ENCODE measurements around the gene GABRG3. TPM values are rescaled to one million over a fixed set of nuclear protein-coding genes. Genes with fewer than 3 reads are reported as not detected.

Gene GABRG3
- total and polyA plus RNA-seq, 12 donors: not detected

- H3K9me3 ChIP-seq: peaks cover 0 to 15% (median 0%) of the 10 kb centered on the region in 11 donors
- H3K36me3 ChIP-seq: no peaks in the 10 kb centered on the region
- no peak overlapping the region for H3K27ac ChIP-seq
- H3K4me3 ChIP-seq: no peak overlapping the region
- no peaks in the 10 kb centered on the region for H3K4me1 ChIP-seq
- DNase-seq: no peak
- no peak for ATAC-seq
- intact Hi-C loops (cut with DNase I): no loop called here
- TF ChIP-seq, protein P1, sequence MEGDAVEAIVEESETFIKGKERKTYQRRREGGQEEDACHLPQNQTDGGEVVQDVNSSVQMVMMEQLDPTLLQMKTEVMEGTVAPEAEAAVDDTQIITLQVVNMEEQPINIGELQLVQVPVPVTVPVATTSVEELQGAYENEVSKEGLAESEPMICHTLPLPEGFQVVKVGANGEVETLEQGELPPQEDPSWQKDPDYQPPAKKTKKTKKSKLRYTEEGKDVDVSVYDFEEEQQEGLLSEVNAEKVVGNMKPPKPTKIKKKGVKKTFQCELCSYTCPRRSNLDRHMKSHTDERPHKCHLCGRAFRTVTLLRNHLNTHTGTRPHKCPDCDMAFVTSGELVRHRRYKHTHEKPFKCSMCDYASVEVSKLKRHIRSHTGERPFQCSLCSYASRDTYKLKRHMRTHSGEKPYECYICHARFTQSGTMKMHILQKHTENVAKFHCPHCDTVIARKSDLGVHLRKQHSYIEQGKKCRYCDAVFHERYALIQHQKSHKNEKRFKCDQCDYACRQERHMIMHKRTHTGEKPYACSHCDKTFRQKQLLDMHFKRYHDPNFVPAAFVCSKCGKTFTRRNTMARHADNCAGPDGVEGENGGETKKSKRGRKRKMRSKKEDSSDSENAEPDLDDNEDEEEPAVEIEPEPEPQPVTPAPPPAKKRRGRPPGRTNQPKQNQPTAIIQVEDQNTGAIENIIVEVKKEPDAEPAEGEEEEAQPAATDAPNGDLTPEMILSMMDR (IDR thresholded peaks at IDR 0.05): no peak
- peaks cover 0 to 2% (median 0%) of the 10 kb centered on the region in 7 donors for H3K27me3 ChIP-seq
Observed at GRCh38 chr15:27422997-27423396, 452.0 kb downstream of the GABRG3 start.

- Histone ChIP-seq H3K9me3 (peaks cover 0 to 28% (median 0%) of the 10 kb centered on the region in 11 donors), H3K27ac (no peak overlapping the region), H3K36me3 (no peaks in the 10 kb centered on the region), H3K4me1 (no peaks in the 10 kb centered on the region), H3K27me3 (no peaks in the 10 kb centered on the region), H3K4me3 (no peak overlapping the region)
- intact Hi-C loops (cut with DNase I): no loop called here
- TF ChIP-seq, protein P1 (IDR thresholded peaks at IDR 0.05): no peak
- DNase-seq (no peak), ATAC-seq (no peak)
- WGBS, 2 donors: 47 to 67% methylated on average over 1 of the region's 1 CpG
Observed at GRCh38 chr15:27426805-27427204, 455.8 kb downstream of the GABRG3 start.

DNA sequence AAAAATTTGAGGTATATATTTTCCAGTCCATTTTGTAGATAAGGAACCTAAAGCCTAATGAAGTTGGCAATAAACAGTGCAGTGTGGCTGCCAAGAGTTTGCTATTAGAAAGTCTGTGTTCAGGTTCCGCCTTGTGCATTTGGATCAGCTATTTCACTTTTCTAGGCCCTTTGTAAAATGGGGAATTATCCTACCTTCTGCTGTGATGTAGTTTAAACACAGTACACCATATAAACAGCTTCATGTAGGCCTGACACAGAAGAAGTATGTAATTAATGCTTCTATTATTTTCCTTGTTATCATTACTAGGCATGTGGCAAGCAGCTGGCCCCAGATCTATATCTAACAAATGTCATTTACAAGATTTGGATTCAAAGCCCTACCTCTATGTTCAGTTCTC is 456.3 kb downstream of the GABRG3 start:
- DNase-seq (no peak), ATAC-seq (no peak)
- Histone ChIP-seq H3K4me1 (no peaks in the 10 kb centered on the region), H3K9me3 (peaks cover 0 to 33% (median 0%) of the 10 kb centered on the region in 11 donors), H3K4me3 (no peak overlapping the region), H3K27ac (no peak overlapping the region), H3K27me3 (no peaks in the 10 kb centered on the region), H3K36me3 (no peaks in the 10 kb centered on the region)
- 94 to 97% methylated on average over 1 of the region's 1 CpG for WGBS, 2 donors
- TF ChIP-seq, protein P1 (IDR thresholded peaks at IDR 0.05): no peak
- intact Hi-C loops (cut with DNase I): no loop called here

- Histone ChIP-seq H3K4me1 (no peaks in the 10 kb centered on the region), H3K9me3 (peaks cover 0 to 42% (median 0%) of the 10 kb centered on the region in 11 donors), H3K27ac (no peak overlapping the region), H3K36me3 (no peaks in the 10 kb centered on the region), H3K27me3 (no peaks in the 10 kb centered on the region), H3K4me3 (no peak overlapping the region)
- TF ChIP-seq, protein P1 (IDR thresholded peaks at IDR 0.05): no peak
- 83 to 92% methylated on average over 3 of the region's 3 CpGs for WGBS, 2 donors
- intact Hi-C loops (cut with DNase I): no loop called here
- ATAC-seq: no peak
- no peak for DNase-seq
Observed at GRCh38 chr15:27428151-27428550, 457.2 kb downstream of the GABRG3 start.
